Activated CD8-positive, alpha-beta T cell treated with anti-CD3 and anti-CD28 coated beads for 36 hours (primary cell): Measurements from ENCODE around the gene PRDX3. TPM values are rescaled to one million over a fixed set of nuclear protein-coding genes. Genes with fewer than 3 reads are reported as not detected.
"Not testable (repeated sequence)": the region's sequence is repeated elsewhere in the genome, so short reads cannot be mapped to it uniquely, and the experiment has no call there.

Experiments used
- ATAC-seq: fragments of 200-7000 bp; cut with Tn5 transposase; one replicate; pipeline ENCODE4 v1.10.0; 2021; ENCODE audit warnings: mild to moderate bottlenecking, moderate library complexity
- CTCF ChIA-PET: fragments of 350-600 bp; sonication (Branson Sonifier 250); formaldehyde crosslinking; loops from one replicate; lab custom pipeline; 2021; ENCODE audit warnings: antibody characterized with exemption; lab: Charles Lee
- POLR2A ChIA-PET: fragments of 350-600 bp; sonication (Branson Sonifier 250); formaldehyde crosslinking; loops from one replicate; lab custom pipeline; 2021; ENCODE audit warnings: antibody characterized with exemption; lab: Charles Lee
- DNase-seq: peaks from one replicate; pipeline ENCODE4 v3.0.0-alpha.2; 2020
- H3K27ac Mint-ChIP-seq: one replicate; pipeline ENCODE4 v1.8.0; 2021; ENCODE audit warnings: mild to moderate bottlenecking, mixed read lengths
- H3K27me3 Mint-ChIP-seq: one replicate; pipeline ENCODE4 v1.8.0; 2021; ENCODE audit warnings: mixed read lengths
- H3K36me3 Mint-ChIP-seq: one replicate; pipeline ENCODE4 v1.8.0; 2021; ENCODE audit warnings: low read depth, mixed read lengths
- H3K4me1 Mint-ChIP-seq: one replicate; pipeline ENCODE4 v1.8.0; 2021; ENCODE audit warnings: low read depth, mixed read lengths
- H3K4me3 Mint-ChIP-seq: one replicate; pipeline ENCODE4 v1.8.0; 2021; ENCODE audit warnings: mild to moderate bottlenecking, moderate library complexity, mixed read lengths
- H3K9me3 Mint-ChIP-seq: one replicate; pipeline ENCODE4 v1.8.0; 2021; ENCODE audit warnings: mixed read lengths
- CTCF ChIP-seq: fragments of 200-600 bp; IDR thresholded peaks from one replicate; pipeline ENCODE4 v1.8.0; 2022; ENCODE audit warnings: antibody characterized with exemption, mild to moderate bottlenecking
- intact Hi-C: fragments of 100-400 bp; cut with micrococcal nuclease; formaldehyde crosslinking; loops from one replicate; pipeline ENCODE4 v1.10.0; 2022
- total RNA-seq, 2 experiments: library from RNA; stranded (reverse); gene quantifications; one replicate each; pipeline ENCODE4 v1.2.3, GENCODE V29; 2021

Gene PRDX3
- total RNA-seq, 2 experiments from 2014 or later: 198 to 203 TPM

GRCh38 chr10:119190353-119190752, 11.7 kb upstream of the PRDX3 start:
- H3K4me3 Mint-ChIP-seq: no peak overlapping the region
- ChIA-PET CTCF (interaction anchor here (1.1 to 3.8 kb wide), 6 partner anchors 9 to 288 kb away, joined by 3 to 28 read pairs (median 10); partner anchors contain the start of gene GRK5), POLR2A (interaction anchor here (1.1 kb wide), 1 partner anchor 8 kb away, joined by 5 read pairs; no protein-coding TSS in a partner anchor)
- peaks cover 22% of the 10 kb centered on the region for H3K4me1 Mint-ChIP-seq
- intact Hi-C loops: no loop called here
- H3K27me3 Mint-ChIP-seq: no peaks in the 10 kb centered on the region
- no peak for ATAC-seq
- DNase-seq: no peak
- H3K9me3 Mint-ChIP-seq: no peaks in the 10 kb centered on the region
- no peaks in the 10 kb centered on the region for H3K36me3 Mint-ChIP-seq
- no peak overlapping the region for H3K27ac Mint-ChIP-seq
- TF ChIP-seq CTCF: no peak

- Mint-ChIP-seq H3K27ac (no peak overlapping the region), H3K4me3 (no peak overlapping the region), H3K27me3 (no peaks in the 10 kb centered on the region), H3K9me3 (no peaks in the 10 kb centered on the region), H3K36me3 (no peaks in the 10 kb centered on the region), H3K4me1 (peaks cover 22% of the 10 kb centered on the region)
- DNase-seq: peak; percentile 35
- intact Hi-C loops: no loop called here
- ChIA-PET CTCF (interaction anchor here (0.8 to 3.8 kb wide), 9 partner anchors 9 to 288 kb away, joined by 3 to 28 read pairs (median 3); partner anchors contain the start of gene GRK5), POLR2A (interaction anchor here (1.1 to 1.3 kb wide), 3 partner anchors 8 to 25 kb away, joined by 3 to 5 read pairs (median 5); partner anchors contain the start of gene SFXN4)
- TF ChIP-seq CTCF: no peak
- peak; percentile 40 for ATAC-seq
These were observed 11.2 kb upstream of the PRDX3 start for GRCh38 chr10:119189811-119190282.

- intact Hi-C loops: no loop called here
- H3K27me3 Mint-ChIP-seq: no peaks in the 10 kb centered on the region
- CTCF ChIA-PET: interaction anchor here (1.6 kb wide), 1 partner anchor 16 kb away, joined by 9 read pairs; no protein-coding TSS in a partner anchor
- H3K9me3 Mint-ChIP-seq: no peaks in the 10 kb centered on the region
- DNase-seq: no peak
- no peak overlapping the region for H3K4me3 Mint-ChIP-seq
- peak overlapping the region; percentile 22 for H3K27ac Mint-ChIP-seq
- POLR2A ChIA-PET: interaction anchor here (1.0 to 1.3 kb wide), 2 partner anchors 18 to 20 kb away, joined by 3 to 4 read pairs; partner anchors contain the start of gene SFXN4
- TF ChIP-seq CTCF: no peak
- no peaks in the 10 kb centered on the region for H3K36me3 Mint-ChIP-seq
- peak; percentile 75 for ATAC-seq
- peaks cover 18% of the 10 kb centered on the region for H3K4me1 Mint-ChIP-seq
These were observed 5.2 kb upstream of the PRDX3 start for GRCh38 chr10:119183664-119184412.

- Mint-ChIP-seq H3K4me1 (peaks cover 31% of the 10 kb centered on the region), H3K36me3 (peaks cover 19% of the 10 kb centered on the region)
- DNase-seq, ATAC-seq, intact Hi-C loops, H3K27me3 Mint-ChIP-seq, H3K9me3 Mint-ChIP-seq, H3K4me3 Mint-ChIP-seq, H3K27ac Mint-ChIP-seq: not testable (repeated sequence)
- ChIA-PET POLR2A (interaction anchor here (0.6 to 1.7 kb wide), 6 partner anchors 9 to 362 kb away, joined by 3 to 7 read pairs (median 4); partner anchors contain the start of gene SFXN4), CTCF (interaction anchor here (0.6 to 2.6 kb wide), 4 partner anchors 8 to 26 kb away, joined by 3 to 13 read pairs (median 7); partner anchors contain the start of gene GRK5)
These were observed 2.3 kb upstream of the PRDX3 start for GRCh38 chr10:119180850-119181400.

GRCh38 chr10:119177708-119178371, 772 bp downstream of the PRDX3 start:
- no peak for TF ChIP-seq CTCF
- intact Hi-C loops: no loop called here
- POLR2A ChIA-PET: interaction anchor here (1.5 to 1.9 kb wide), 2 partner anchors 10 to 46 kb away, joined by 10 to 11 read pairs; no protein-coding TSS in a partner anchor
- CTCF ChIA-PET: no interaction called here
- peaks cover 29% of the 10 kb centered on the region for H3K4me1 Mint-ChIP-seq
- ATAC-seq (peak; percentile 32), DNase-seq (peak; percentile 65)
- H3K36me3 Mint-ChIP-seq: peaks cover 34% of the 10 kb centered on the region
- H3K9me3 Mint-ChIP-seq: no peaks in the 10 kb centered on the region
- peak overlapping the region; percentile 92 for H3K27ac Mint-ChIP-seq
- peak overlapping the region; percentile 87 for H3K4me3 Mint-ChIP-seq
- no peaks in the 10 kb centered on the region for H3K27me3 Mint-ChIP-seq
